ENCODE data around the gene CYP27C1.
"Not testable (repeated sequence)": the region's sequence is repeated elsewhere in the genome, so short reads cannot be mapped to it uniquely, and the experiment has no call there.

- not testable (repeated sequence) for TF ChIP-seq CTCF (IDR thresholded peaks at IDR 0.05 in 4 of 5, conservative IDR thresholded peaks at IDR 0.05 in 1 of 5); POLR2A (IDR thresholded peaks at IDR 0.05)
Observed at GRCh38 chr2:127237768-127238167, 17.7 kb upstream of the CYP27C1 start.
